SU-DHL-6 (cell line): Measurements from ENCODE around the gene PPM1N.

Source experiments
- EZH2phosphoT487 ChIP-seq: fragments of 200-600 bp; sonication (generic), shearing (Covaris generic); conservative IDR thresholded peaks from 2 replicates; pipeline ENCODE4 v1.6.1; 2018; ENCODE audit warnings: mild to moderate bottlenecking, antibody characterized with exemption, low read length, moderate library complexity, mixed read lengths
- TF ChIP-seq, protein P1 (sequence below): fragments of 200-600 bp; sonication (generic); IDR thresholded peaks from one replicate; pipeline ENCODE4 v1.5.1; 2017; ENCODE audit warnings: antibody characterized with exemption, mild to moderate bottlenecking, low read length, moderate library complexity; ENCODE audit not compliant: insufficient read depth, poor library complexity, severe bottlenecking

GRCh38 chr19:45507872-45508416 lies 9.7 kb downstream of the PPM1N start:
- TF ChIP-seq, protein P1, sequence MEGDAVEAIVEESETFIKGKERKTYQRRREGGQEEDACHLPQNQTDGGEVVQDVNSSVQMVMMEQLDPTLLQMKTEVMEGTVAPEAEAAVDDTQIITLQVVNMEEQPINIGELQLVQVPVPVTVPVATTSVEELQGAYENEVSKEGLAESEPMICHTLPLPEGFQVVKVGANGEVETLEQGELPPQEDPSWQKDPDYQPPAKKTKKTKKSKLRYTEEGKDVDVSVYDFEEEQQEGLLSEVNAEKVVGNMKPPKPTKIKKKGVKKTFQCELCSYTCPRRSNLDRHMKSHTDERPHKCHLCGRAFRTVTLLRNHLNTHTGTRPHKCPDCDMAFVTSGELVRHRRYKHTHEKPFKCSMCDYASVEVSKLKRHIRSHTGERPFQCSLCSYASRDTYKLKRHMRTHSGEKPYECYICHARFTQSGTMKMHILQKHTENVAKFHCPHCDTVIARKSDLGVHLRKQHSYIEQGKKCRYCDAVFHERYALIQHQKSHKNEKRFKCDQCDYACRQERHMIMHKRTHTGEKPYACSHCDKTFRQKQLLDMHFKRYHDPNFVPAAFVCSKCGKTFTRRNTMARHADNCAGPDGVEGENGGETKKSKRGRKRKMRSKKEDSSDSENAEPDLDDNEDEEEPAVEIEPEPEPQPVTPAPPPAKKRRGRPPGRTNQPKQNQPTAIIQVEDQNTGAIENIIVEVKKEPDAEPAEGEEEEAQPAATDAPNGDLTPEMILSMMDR = no peak
- TF ChIP-seq EZH2phosphoT487 = no peak
